ENCODE data around the gene LUC7L3. TPM values are rescaled to one million over a fixed set of nuclear protein-coding genes. Genes with fewer than 3 reads are reported as not detected.

LUC7L3 gene
- total RNA-seq, 2 donors from 2014 or later, result 81.8 to 234 TPM

- Mint-ChIP-seq H3K4me1 (ENCODE audit: low read depth in 2 of 2) (peaks cover 10% of the 10 kb centered on the region in 2 donors), H3K9me3 (no peaks in the 10 kb centered on the region), H3K27ac (no peak overlapping the region), H3K4me3 (no peak overlapping the region), H3K36me3 (no peaks in the 10 kb centered on the region), H3K27me3 (peaks cover 27 to 29% of the 10 kb centered on the region in 2 donors)
- DNase-seq (ENCODE audit: low spot score), result no peak
- no peak for ATAC-seq
Measured at GRCh38 chr17:50682938-50683337, 36.5 kb upstream of the LUC7L3 start.

- H3K36me3 Mint-ChIP-seq, result no peaks in the 10 kb centered on the region
- no peaks in the 10 kb centered on the region for H3K9me3 Mint-ChIP-seq
- no peak overlapping the region for H3K4me3 Mint-ChIP-seq
Measured at GRCh38 chr17:50683434-50684287, 35.7 kb upstream of the LUC7L3 start.

GRCh38 chr17:50684288-50684611 lies 35.2 kb upstream of the LUC7L3 start:
- H3K4me1 Mint-ChIP-seq (ENCODE audit: low read depth in 2 of 2), result peaks cover 10% of the 10 kb centered on the region in 2 donors
- no peaks in the 10 kb centered on the region for H3K9me3 Mint-ChIP-seq
- no peak overlapping the region for H3K27ac Mint-ChIP-seq
- H3K36me3 Mint-ChIP-seq, result no peaks in the 10 kb centered on the region
- no peak for DNase-seq (ENCODE audit: low spot score)
- no peak overlapping the region for H3K4me3 Mint-ChIP-seq
- no peak for ATAC-seq
- H3K27me3 Mint-ChIP-seq, result peaks cover 27% of the 10 kb centered on the region in 2 donors

More at GRCh38 chr17:50683434-50684287, 35.7 kb upstream of the LUC7L3 start:
- ATAC-seq (no peak), DNase-seq (ENCODE audit: low spot score) (no peak)
- Mint-ChIP-seq H3K27me3 (peaks cover 27 to 29% of the 10 kb centered on the region in 2 donors), H3K4me1 (ENCODE audit: low read depth in 2 of 2) (peaks cover 10% of the 10 kb centered on the region in 2 donors), H3K27ac (no peak overlapping the region)

- Mint-ChIP-seq H3K4me3 (no peak overlapping the region), H3K27me3 (peaks cover 23 to 27% of the 10 kb centered on the region in 2 donors), H3K9me3 (no peaks in the 10 kb centered on the region), H3K27ac (no peak overlapping the region), H3K4me1 (ENCODE audit: low read depth in 2 of 2) (peaks cover 10% of the 10 kb centered on the region in 2 donors), H3K36me3 (no peaks in the 10 kb centered on the region)
- ATAC-seq (no peak), DNase-seq (ENCODE audit: low spot score) (no peak)
Measured at GRCh38 chr17:50684612-50685333, 34.6 kb upstream of the LUC7L3 start.

- DNase-seq (ENCODE audit: low spot score) (no peak), ATAC-seq (no peak)
- Mint-ChIP-seq H3K4me1 (ENCODE audit: low read depth in 2 of 2) (peaks cover 10% of the 10 kb centered on the region in 2 donors), H3K27me3 (peaks cover 20 to 21% of the 10 kb centered on the region in 2 donors), H3K36me3 (no peaks in the 10 kb centered on the region), H3K4me3 (no peak overlapping the region), H3K9me3 (no peaks in the 10 kb centered on the region), H3K27ac (no peak overlapping the region)
Measured at GRCh38 chr17:50685334-50685665, 34.1 kb upstream of the LUC7L3 start.

- H3K4me1 Mint-ChIP-seq (ENCODE audit: low read depth in 2 of 2), result peaks cover 10% of the 10 kb centered on the region in 2 donors
- H3K4me3 Mint-ChIP-seq, result no peak overlapping the region
- ATAC-seq, result no peak
Measured at GRCh38 chr17:50685691-50686493, 33.5 kb upstream of the LUC7L3 start.

GRCh38 chr17:50686494-50687199 lies 32.8 kb upstream of the LUC7L3 start:
- no peak for ATAC-seq
- no peak overlapping the region for H3K27ac Mint-ChIP-seq
- H3K4me1 Mint-ChIP-seq (ENCODE audit: low read depth in 2 of 2), result peaks cover 2 to 4% of the 10 kb centered on the region in 2 donors
- no peak for DNase-seq (ENCODE audit: low spot score)
- no peaks in the 10 kb centered on the region for H3K9me3 Mint-ChIP-seq
- peaks cover 7 to 8% of the 10 kb centered on the region in 2 donors for H3K27me3 Mint-ChIP-seq
- no peaks in the 10 kb centered on the region for H3K36me3 Mint-ChIP-seq
- no peak overlapping the region for H3K4me3 Mint-ChIP-seq

More at GRCh38 chr17:50685691-50686493, 33.5 kb upstream of the LUC7L3 start:
- Mint-ChIP-seq H3K27ac (no peak overlapping the region), H3K27me3 (peaks cover 14 to 15% of the 10 kb centered on the region in 2 donors), H3K9me3 (no peaks in the 10 kb centered on the region), H3K36me3 (no peaks in the 10 kb centered on the region)
- DNase-seq (ENCODE audit: low spot score), result no peak

- H3K9me3 Mint-ChIP-seq, result no peaks in the 10 kb centered on the region
- DNase-seq (ENCODE audit: low spot score) (no peak), ATAC-seq (no peak)
- H3K27ac Mint-ChIP-seq, result no peak overlapping the region
- no peaks in the 10 kb centered on the region for H3K4me1 Mint-ChIP-seq (ENCODE audit: low read depth in 2 of 2)
- no peak overlapping the region for H3K4me3 Mint-ChIP-seq
- peaks cover 0 to 2% of the 10 kb centered on the region in 2 donors for H3K27me3 Mint-ChIP-seq
- peaks cover 3% of the 10 kb centered on the region for H3K36me3 Mint-ChIP-seq
Measured at GRCh38 chr17:50687200-50688066, 32.0 kb upstream of the LUC7L3 start.

GRCh38 chr17:50688245-50688644 lies 31.2 kb upstream of the LUC7L3 start:
- ATAC-seq (no peak), DNase-seq (ENCODE audit: low spot score) (no peak)
- no peaks in the 10 kb centered on the region for H3K9me3 Mint-ChIP-seq
- H3K4me3 Mint-ChIP-seq, result no peak overlapping the region
- H3K36me3 Mint-ChIP-seq, result peaks cover 8% of the 10 kb centered on the region
- no peak overlapping the region for H3K27ac Mint-ChIP-seq
- no peaks in the 10 kb centered on the region for H3K27me3 Mint-ChIP-seq
- no peaks in the 10 kb centered on the region for H3K4me1 Mint-ChIP-seq (ENCODE audit: low read depth in 2 of 2)

- DNase-seq (ENCODE audit: low spot score) (no peak), ATAC-seq (no peak)
- no peaks in the 10 kb centered on the region for H3K9me3 Mint-ChIP-seq
- H3K4me3 Mint-ChIP-seq, result no peak overlapping the region
- no peak overlapping the region for H3K27ac Mint-ChIP-seq
- peaks cover 8% of the 10 kb centered on the region for H3K36me3 Mint-ChIP-seq
- no peaks in the 10 kb centered on the region for H3K27me3 Mint-ChIP-seq
- no peaks in the 10 kb centered on the region for H3K4me1 Mint-ChIP-seq (ENCODE audit: low read depth in 2 of 2)
Measured at GRCh38 chr17:50689251-50689650, 30.2 kb upstream of the LUC7L3 start.

- no peaks in the 10 kb centered on the region for H3K27me3 Mint-ChIP-seq
- no peak overlapping the region for H3K27ac Mint-ChIP-seq
- H3K9me3 Mint-ChIP-seq, result no peaks in the 10 kb centered on the region
- no peaks in the 10 kb centered on the region for H3K4me1 Mint-ChIP-seq (ENCODE audit: low read depth in 2 of 2)
- H3K36me3 Mint-ChIP-seq, result peaks cover 8% of the 10 kb centered on the region
- no peak for DNase-seq (ENCODE audit: low spot score)
- ATAC-seq, result no peak
- no peak overlapping the region for H3K4me3 Mint-ChIP-seq
Measured at GRCh38 chr17:50689956-50690886, 29.2 kb upstream of the LUC7L3 start.
